Prostate gland (tissue), 2 donors: ENCODE results near the gene DYSF.

Experiments
- POLR2A ChIP-seq: fragments of 450-650 bp; IDR thresholded peaks from one replicate; pipeline ENCODE4 v1.6.1; 2016; ENCODE audit warnings: antibody characterized with exemption, mild to moderate bottlenecking
- TF ChIP-seq, protein P1 (sequence below), 4 experiments: fragments of 200-600 bp in 2 of 4; fragments of 450-650 bp in 2 of 4; sonication (generic) in 2 of 4; IDR thresholded peaks; 1 replicate in 3 of 4; 2 replicates in 1 of 4; pipeline ENCODE4 v1.5.1; 2016 to 2019; ENCODE audit warnings: antibody characterized with exemption in 4 of 4, mild to moderate bottlenecking in 2 of 4, moderate library complexity in 2 of 4

DNA sequence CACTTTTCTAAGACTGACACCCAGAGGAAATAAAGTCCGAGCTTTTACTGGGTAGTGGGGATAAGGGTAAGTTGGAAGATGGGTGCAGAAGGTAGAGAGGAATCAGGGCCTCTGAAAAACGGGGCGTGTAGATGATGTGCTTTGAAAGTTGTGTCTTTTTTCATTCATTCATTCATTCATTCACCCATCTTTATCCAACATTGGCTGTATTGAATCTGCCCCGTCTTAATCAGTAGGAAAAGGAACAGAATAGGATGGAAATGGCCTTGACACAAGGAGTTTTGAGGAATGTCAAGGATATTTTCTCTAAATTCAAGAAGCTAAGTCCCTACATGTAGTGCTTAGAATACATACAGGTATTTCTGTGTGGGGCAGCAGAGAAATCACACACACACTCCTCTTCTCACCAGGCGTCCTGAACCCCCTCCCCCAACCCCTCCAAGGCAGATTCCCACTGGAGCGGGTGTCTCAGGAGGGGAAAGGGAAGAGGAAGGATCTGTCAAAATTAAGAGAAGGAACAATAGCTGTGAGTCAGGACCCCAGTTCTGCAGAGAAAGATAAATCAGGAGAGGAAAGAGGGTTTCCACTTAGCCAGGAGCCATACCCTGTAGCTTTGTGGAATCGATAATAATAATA is 13.9 kb downstream of the DYSF start:
- TF ChIP-seq, protein P1, sequence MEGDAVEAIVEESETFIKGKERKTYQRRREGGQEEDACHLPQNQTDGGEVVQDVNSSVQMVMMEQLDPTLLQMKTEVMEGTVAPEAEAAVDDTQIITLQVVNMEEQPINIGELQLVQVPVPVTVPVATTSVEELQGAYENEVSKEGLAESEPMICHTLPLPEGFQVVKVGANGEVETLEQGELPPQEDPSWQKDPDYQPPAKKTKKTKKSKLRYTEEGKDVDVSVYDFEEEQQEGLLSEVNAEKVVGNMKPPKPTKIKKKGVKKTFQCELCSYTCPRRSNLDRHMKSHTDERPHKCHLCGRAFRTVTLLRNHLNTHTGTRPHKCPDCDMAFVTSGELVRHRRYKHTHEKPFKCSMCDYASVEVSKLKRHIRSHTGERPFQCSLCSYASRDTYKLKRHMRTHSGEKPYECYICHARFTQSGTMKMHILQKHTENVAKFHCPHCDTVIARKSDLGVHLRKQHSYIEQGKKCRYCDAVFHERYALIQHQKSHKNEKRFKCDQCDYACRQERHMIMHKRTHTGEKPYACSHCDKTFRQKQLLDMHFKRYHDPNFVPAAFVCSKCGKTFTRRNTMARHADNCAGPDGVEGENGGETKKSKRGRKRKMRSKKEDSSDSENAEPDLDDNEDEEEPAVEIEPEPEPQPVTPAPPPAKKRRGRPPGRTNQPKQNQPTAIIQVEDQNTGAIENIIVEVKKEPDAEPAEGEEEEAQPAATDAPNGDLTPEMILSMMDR (IDR thresholded peaks at IDR 0.05) = no peak
- no peak for TF ChIP-seq POLR2A
